NT2/D1 (cell line): ENCODE results near the gene RAI2.

Source experiments
- SUZ12 ChIP-seq: IDR thresholded peaks from 2 replicates; pipeline ENCODE4 v1.6.1; 2011; ENCODE audit not compliant: insufficient read length, insufficient read depth; ENCODE audit errors: extremely low read depth
- YY1 ChIP-seq: IDR thresholded peaks from 2 replicates; pipeline ENCODE4 v1.6.1; 2011; ENCODE audit not compliant: insufficient read length, insufficient read depth
- ZNF274 ChIP-seq: IDR thresholded peaks from 2 replicates; pipeline ENCODE4 v1.6.1; 2011; ENCODE audit warnings: mild to moderate bottlenecking, low read depth, low read length

DNA sequence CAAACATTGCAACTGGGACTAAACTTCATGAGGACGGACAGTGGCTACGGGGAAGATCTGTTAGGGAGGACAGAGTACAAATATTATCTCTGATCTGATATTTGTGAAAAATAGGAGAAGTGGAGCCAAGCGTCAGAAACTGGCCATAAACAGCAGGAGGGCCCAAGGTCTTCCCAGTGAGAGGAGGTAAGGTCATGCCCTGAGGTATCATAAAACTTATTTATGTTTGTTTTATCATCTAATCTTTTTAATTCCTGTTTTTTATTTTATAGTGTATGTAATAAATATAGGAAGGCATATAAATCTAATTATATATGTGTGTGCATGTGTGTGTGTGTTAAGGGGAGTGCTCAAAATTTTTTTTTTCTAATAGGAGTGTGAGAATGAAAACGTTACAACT is 51.8 kb downstream of the RAI2 start:
- TF ChIP-seq ZNF274 (no peak), SUZ12 (no peak), YY1 (no peak)
